ENCODE results near the gene LRCH1.
"Not testable (repeated sequence)": the region's sequence is repeated elsewhere in the genome, so short reads cannot be mapped to it uniquely, and the experiment has no call there.

LRCH1 gene

DNA sequence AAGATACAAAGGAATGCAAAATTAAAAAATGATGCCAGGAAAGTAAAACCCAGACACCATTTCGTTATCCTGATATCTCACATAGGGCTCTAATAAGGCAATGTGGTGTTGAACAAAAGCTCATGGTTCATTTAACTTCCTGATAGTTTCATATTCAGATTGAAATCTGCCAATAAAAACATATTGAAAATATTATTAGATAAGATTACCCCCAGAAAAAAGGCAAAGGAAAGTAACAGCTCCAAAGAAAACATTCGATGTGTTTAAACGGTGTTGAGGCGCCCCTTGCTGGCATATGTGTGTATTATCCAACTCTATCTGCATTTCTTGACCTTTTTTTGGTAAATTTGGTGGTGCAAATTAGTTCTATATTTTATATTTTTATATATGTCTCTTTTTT lies 168.1 kb downstream of the LRCH1 start:
- peak; percentile 1 to 54 for DNase-seq

DNA sequence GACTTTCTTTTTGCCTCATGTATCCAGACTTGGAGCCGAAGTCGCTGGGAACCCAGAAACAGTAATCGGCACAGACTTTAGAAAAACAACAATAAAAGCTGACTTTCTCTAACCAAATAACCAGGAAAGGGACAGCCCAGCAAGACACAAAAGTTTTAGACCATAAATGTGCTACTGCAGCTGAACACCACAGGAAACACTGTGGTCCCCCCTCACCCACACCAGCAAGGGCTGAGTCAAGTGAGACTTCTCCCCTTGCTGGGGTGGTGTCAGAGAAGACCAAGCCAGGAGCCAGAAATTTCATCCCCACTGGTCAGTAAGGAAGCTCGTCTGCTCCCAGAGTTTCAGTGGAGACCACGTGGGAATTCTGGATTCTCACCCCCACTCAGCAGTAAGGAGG lies 173.4 kb downstream of the LRCH1 start:
- DNase-seq = no peak

DNA sequence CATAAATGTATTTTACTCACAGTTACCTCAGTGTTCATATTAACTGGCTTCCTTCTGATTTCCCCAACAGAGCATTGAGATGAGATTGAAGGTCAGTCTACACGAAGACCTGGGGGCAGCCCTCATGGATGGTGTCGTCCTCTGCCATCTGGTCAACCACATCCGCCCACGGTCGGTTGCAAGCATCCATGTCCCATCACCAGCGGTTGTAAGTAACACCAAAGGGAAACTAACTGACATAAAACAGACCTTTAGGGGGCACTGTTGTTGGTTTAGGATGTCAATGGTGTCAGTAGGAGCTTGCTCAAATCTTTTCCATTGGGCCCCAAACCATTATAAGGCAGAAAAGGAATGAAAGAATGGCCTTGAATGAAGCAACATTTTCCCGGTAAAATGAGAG lies 175.8 kb downstream of the LRCH1 start:
- DNase-seq = no peak

DNA sequence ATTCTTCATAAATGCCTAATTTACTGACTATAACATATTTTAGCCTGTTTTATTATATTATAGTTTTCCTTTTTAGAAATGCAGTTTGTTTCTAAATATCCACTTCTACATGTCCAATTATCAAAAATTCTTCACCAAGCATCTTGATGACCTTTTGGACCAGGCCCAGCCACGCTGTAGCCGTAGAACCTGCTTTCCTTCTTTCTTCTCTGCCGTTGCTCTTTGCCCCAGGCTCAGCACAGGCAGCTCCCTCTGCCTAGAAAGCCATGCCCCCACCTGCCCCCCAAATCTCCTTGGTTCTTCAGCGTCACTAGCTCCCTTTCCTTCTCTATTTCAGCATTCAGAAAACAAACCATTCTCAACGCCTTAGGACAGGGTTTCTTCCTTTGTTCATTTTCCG lies 178.6 kb downstream of the LRCH1 start:
- no peak for DNase-seq

DNA sequence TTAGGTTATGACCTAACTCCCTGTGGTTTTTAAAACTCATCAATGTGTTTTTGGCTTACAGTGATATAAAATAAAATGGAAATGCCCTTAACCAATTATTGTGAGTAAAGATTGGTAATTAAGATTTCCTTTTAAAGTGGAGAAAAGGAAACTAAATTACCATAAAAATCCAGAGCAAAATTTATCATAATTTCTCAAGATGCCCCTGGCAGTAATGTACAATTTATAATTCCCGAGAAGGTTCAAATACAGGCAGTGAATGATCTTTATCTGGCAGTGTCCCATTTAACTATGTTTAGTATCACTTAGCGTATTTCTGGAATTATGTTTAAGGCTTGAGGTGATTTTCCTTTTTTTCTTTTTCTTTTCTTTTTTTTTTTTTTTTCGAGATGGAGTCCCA lies 182.5 kb downstream of the LRCH1 start:
- no peak for DNase-seq

DNA sequence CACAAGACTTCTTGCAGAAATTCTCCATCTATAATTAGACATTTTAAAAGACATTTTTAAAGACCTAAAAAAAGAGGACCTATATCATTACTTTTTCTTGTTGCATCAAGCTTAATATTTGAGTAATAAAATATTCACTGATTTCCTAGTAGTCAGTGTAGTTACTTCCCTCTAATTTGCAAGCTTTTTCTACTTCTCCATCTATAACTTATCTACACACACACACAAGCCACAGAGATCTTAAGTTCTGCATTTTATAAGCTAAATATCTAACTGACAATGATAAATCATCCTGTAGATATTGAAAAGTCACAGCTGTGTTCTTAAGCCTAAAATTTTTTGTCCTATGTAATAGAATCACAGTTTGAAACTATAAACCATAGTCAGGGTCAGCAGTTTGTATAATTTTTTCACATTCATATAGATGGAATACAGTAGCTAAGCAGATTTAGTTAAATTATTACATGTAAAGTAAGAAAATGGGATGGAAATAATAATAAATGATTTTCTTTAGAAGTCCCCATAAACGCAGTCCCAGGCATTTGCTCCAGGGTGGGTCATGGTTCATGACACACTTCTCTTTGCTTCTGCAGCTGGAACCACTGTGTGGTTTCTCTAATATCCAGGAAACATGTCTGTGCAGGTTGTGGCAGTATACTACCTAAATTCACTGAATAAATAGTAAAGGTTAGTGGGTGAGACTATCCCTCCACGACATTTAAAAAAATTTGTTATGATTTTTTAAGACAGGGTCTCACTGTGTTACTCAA lies 183.8 kb downstream of the LRCH1 start:
- no peak for DNase-seq

DNA sequence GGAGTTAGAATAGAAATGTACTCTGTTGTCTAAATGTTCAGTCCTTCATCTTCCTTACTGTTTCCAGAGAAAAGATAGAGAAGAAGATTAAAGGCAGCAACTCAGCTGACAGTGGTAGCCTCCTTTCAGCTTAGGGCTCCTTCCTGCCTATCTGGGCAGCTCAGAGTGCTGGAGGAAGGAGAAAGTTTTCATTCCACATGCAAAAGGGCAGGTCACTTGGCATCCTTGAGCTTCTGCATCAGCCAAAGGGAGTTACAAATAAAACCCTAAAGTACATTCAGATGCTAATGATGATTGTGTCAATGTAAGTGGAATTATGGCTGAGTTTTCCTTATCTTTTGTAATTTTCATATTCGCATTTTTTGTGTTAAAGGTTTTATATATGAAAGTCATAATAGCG lies 185.1 kb downstream of the LRCH1 start:
- no peak for DNase-seq

DNA sequence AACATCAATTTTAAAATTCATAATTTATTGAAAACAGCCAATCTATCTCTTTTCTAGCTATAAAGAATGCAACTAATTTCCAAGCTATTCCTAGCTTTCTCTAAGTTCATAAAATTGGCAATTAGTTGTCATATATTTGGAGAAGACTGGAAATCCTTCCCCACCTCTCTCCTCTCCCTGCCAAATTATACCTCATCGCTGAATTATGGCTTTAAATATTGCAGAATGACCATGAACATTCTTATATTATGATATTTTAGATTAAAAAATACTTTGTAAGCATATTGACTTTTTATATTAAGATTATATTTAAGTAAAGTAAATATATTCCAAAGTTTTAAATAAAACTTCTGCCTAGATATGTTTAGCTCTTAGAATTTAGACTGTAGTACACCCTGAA lies 185.8 kb downstream of the LRCH1 start:
- no peak for DNase-seq

DNA sequence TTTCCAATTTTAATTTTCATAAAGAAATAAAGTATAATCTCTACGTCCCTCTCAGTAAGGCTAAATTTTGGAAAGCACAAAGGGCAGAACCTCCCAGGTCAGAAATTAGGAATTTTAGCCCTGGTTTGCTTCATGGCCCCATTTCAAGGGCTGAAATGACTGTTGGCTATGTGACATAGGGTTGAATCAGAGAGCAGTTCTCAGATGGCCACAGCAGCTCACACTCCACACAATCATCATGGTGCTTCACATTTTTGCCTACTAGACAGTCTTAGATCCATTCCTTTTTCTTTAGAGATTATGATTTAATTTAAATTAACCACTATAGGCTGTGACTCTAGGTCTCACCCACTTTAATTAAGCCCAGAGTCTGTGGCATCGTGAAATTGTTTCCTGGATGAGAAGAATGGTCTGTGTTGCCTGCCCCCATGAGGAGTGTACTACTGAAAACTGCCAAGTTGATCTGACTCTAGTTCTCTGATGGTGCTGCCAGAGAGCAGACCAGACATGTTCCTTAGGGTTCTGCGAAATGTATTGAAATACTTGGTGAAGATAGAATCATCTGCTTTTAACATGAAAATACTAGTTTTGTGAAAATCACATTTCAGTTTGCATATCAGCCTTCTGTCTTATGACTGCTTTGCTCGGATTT lies 186.6 kb downstream of the LRCH1 start:
- DNase-seq = no peak

DNA sequence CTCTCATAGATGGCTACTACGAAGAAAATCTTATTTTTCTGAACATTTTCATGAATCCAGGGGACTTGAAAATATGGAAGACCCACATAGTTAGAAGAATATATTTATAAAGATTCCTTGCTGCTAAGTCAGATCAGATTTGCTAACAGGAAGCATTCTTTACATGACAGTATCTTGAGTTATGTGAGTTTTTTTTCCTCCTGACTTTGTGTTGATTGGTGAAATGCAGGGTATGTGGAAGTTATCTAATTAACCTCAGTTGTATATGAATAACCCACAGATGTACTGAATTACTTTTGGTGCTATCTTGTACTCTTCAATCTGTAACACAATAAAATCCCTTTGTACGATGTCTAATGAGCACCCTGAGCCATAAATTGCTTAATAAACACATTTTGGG lies 190.2 kb downstream of the LRCH1 start:
- no peak for DNase-seq

DNA sequence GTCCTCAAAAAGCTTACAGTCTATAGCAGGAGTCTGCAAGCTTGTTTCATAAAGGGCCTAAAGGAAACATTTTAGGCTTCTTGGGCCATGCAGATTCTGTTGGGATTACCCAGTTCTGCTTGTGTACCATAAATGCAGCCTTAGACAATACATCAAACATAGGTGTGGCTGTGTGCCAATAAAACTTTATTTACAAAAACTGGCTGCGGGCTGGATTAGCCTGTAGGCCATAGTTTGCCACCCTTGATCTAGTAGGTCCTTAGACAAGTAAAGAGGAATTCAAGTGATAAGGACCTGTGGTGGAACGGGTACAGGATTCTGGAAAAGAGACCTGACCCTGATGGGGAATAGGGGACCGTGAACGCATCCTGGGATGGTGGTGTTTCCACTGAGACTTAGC lies 192.1 kb downstream of the LRCH1 start:
- DNase-seq = no peak

DNA sequence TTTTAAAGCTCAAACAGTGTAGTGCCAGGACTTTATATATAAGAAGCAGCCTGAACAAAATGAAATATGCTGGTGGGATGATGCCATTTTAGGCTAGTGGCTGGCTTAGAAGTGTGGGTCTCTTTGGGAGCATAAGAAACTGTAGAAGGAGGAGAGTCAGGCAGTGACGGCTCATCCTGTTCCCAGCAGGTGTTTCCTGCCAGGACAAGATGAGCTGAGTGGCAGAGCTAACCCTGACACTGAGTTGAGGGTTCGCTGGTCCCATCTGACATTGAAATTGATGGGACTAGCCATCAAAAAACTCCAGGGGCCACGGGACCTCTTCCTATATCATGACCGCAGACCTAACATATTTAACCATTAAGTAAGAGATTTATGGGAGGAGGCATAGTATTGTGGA lies 192.7 kb downstream of the LRCH1 start:
- no peak for DNase-seq

DNA sequence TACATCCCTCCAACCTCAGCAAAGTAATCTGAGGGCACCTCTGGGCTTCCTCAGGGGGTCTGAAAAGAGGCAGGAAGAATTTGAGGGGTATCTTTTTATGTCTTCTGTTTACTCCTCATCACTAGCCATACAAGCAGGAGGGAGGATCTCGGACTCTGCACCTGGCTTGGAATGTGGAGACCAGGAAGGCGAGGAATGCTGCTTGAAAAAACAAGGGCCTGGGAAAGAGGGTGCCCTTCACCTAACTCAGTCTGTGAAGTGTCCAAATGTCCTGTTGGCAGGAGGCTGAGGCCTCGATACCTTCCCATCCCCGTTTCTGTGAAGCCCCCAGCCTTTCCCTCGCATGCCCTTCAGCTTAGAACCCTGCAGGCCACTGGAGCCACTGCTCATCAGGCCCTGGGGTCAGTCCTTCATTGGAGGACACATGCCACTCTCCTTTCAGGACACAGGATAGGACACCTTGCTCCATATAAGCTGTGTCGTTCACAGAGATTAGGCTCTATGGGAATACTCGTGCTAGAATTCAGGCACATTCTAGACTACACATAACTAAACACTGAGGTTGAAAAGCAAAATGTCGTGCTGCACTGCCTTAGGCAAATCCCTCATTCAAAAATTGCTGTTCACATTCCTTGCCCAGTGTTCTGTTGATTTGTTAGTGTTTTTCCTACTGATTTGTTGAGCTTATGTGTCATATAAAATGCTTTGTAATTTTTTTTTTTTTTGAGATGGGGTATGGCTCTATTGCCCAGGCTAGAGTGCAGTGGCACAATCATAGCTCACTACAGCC lies 194.3 kb downstream of the LRCH1 start:
- DNase-seq = no peak

DNA sequence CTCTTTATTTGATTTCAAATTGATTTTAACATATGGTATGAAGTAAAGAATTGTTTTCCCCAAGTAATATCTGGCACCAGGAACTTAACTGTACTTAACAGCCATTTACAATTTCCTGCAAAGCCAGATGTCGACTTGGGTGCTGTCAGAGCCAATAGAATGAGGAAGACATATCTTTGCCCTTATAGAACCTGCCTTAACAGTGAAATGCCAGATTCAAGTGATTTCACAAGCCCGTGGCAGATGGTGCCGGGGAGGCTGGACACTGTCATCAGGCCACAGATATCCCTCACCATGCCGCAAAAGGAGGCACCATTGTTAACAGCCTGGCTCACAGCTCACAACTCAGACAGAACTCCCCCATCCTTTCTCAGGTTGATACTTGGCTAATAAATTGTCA lies 195.3 kb downstream of the LRCH1 start:
- DNase-seq = no peak

DNA sequence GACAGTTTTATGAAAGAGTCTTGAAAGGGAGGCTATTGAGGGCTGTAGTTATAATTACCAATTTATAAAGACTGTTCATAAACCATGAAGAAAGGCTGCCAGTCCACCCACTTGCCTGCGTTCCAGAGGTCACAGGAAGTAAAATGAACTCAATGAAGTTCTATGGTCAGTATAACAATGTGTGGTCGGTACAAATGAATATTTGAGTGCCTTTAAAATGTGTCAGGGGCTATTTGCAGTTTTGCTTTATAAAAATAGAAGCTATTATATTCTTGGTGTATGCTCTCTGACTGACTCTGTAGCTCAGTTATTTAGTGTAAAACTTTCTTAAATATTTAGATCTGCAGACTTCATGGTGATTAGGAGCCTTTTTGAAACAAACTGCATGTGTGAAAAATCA lies 197.0 kb downstream of the LRCH1 start:
- no peak for DNase-seq

DNA sequence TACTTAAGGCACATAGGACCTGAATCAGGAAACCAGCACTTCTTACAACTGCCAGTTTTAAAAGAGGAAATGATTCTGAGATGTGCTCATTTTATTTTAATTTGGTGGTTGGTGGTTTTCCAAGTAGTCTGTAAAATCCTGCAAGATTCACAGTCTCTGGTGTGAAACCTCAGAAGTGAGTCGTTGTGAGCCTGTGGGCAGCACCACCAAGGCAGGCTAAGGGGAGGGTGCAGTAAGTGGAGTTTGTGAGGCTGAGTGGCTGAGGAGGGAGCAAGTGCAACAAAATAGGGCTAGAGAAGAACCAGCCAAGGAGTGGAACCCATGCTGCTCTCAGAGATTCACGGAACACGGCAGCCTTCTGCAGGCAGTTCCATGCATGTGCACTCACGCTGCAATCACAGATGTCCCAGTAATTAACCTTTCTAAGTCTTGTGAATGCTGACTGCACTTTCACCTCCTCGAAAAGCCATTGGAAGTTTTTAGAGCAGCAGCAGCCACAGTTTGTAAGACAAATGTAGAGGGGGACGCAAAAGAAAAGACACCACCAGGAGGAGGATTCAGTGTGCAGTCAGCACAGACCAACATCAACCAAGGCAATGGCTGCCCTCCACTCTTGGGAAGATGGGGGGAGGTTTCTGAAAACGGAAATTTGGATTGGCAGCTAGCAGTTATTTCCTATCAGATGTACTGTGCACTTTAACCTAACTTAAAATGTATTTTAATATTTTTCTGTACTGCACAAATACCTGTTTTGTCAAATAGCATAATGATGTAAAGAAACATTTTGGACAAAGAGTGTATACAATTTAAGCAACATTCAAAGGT lies 199.1 kb downstream of the LRCH1 start:
- no peak for DNase-seq

DNA sequence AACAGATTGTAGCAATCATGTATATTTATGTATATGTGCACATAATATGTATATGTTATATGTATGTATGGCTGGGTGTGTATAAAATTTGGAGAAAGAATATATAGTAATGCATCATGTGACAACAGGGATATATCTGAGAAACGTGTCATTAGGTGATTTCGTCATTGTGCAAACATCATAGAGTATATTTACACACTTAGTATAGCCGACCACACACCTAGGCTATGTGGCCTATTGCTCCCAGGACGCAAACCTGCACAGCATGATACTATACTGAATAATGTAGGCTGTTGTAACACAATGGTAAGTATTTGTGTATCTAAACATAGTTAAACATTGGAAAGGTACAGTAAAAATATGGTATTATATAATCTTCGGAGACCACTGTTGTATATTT lies 200.2 kb downstream of the LRCH1 start:
- DNase-seq = no peak

DNA sequence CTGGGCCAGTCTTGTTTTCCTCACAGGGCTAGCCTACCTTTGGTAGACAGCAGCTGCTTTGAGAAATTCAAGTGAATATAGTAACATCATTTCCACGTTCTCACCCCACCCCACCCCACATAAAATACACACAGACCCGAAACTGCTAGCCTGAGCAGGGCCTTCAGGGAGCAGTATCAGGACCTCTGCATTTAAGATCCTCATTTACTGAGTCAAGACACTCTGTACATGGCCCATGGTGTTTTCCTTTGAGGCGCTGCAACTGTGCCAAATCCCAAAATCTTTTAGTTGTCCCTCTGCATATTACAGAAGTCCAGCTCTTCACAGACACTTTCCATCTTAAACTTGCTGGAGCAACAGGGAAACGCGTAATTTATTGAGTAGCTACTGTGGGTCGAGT lies 200.9 kb downstream of the LRCH1 start:
- no peak for DNase-seq

DNA sequence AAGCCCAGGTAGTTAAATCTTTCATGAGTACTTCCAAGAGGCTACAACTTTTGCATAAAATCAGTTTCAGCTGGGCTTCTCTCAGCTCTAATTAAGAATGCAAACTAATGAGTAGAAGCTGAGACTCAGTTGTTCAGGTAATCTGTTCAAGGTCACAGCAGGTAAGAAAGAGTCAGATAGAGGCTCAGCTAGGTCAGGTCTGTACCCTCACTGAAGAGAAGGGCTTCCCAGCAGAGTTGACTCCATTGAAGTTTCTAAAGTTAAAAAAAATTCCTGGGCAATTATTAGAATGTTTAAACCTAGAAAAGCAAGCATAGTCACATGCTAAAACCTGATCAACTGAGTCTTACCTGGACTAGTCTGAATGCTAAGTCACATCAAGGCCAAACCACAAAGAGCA lies 201.8 kb downstream of the LRCH1 start:
- DNase-seq = no peak

DNA sequence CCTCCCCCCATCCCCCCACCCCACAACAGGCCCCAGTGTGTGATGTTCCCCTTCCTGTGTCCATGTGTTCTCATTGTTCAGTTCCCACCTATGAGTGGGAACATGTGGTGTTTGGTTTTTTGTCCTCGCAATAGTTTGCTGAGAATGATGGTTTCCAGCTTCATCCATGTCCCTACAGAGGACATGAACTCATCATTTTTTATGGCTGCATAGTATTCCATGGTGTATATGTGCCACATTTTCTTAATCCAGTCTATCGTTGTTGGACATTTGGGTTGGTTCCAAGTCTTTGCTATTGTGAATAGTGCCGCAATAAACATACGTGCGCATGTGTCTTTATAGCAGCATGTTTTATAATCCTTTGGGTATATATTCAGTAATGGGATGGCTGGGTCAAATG lies 202.5 kb downstream of the LRCH1 start:
- not testable (repeated sequence) for DNase-seq

DNA sequence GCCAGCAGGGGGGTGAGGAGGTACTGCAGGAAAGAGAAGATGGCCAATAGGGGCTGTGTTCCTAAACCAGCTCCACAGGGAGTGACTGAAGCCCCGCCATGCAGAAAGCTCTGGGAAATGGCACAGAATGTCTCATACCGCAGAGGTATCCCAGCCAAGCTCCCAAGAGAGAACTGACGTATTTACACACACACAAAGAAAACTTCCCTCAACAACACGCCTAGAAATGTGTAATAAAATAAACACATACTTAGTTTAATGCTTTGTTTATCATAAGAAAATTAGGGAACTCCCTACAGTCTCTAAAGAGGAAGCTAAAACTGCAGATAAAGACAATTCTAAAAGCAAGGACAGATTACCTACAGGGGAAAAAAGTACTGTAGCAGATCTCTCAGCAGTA lies 204.0 kb downstream of the LRCH1 start:
- DNase-seq = no peak

DNA sequence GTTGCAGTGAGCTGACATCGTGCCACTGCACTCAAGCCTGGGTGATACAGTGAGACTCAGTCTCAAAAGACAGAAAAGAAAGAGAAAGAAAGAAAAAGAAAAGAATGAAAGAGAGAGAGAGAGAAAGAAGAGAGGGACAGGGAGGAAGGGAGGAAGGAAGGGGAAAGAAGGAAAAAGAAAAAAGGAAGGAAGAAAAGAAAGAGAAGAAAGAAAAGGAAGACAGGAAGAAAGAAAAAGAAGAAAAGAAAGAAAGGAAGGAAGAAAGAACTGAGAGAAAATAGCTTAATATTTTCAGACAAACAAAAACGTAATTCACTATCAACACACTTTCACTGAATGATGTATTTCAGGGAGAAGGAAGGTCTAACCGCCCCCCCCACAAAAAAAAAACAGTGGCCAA lies 204.7 kb downstream of the LRCH1 start:
- DNase-seq = no peak

DNA sequence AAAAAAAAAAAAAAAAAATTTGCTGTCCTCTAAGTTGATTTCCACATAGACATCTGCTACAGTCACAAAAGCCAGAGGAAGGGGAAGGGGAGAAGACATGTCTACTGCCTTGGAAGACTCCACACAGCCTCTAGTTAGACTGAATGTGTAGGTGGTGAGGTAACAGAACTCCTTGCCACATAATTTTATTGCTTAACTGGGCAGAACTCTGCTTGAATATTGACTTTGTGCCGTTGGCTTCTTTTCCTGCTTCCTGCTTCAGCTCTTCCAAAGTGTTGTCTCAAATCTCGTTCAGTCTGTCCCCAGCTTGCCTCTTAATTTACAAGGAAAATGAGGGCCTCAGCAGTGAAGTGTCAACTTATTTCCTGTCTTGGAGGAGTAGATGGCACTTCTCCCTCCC lies 206.9 kb downstream of the LRCH1 start:
- no peak for DNase-seq
